Muscle of leg (tissue), 11 donors: Measurements from ENCODE around the gene TNRC18. TPM values are rescaled to one million over a fixed set of nuclear protein-coding genes. Genes with fewer than 3 reads are reported as not detected.
"Not testable (repeated sequence)": the region's sequence is repeated elsewhere in the genome, so short reads cannot be mapped to it uniquely, and the experiment has no call there.

ENCODE experiments used
- DNase-seq: peaks from one replicate; pipeline ENCODE4 v3.0.0; 2013
- H3K27ac ChIP-seq: one replicate; pipeline ENCODE4 v1.5.1; 2013; ENCODE audit warnings: mild to moderate bottlenecking, low read length, control low read depth
- H3K27me3 ChIP-seq: one replicate; pipeline ENCODE4 v1.6.1; 2013; ENCODE audit warnings: low read length; ENCODE audit not compliant: control insufficient read depth, insufficient read depth
- H3K36me3 ChIP-seq: one replicate; pipeline ENCODE4 v1.6.1; 2013; ENCODE audit warnings: low read length; ENCODE audit not compliant: control insufficient read depth, insufficient read depth
- H3K4me1 ChIP-seq: one replicate; pipeline ENCODE4 v1.6.1; 2013; ENCODE audit warnings: low read length; ENCODE audit not compliant: control insufficient read depth, insufficient read depth
- H3K4me3 ChIP-seq: one replicate; pipeline ENCODE4 v1.5.1; 2013; ENCODE audit warnings: low read length, control low read depth
- H3K9me3 ChIP-seq: replicated peaks from 2 replicates; pipeline ENCODE4 v1.6.1; 2013; ENCODE audit warnings: low read depth, low read length; ENCODE audit not compliant: control insufficient read depth
- WGBS: methylation state at CpG from one replicate; pipeline ENCODE4 v1.1.5; 2013; ENCODE audit warnings: missing lambda C conversion rate; ENCODE audit not compliant: insufficient coverage; 5-methylcytosine and 5-hydroxymethylcytosine counted together
- polyA plus RNA-seq, 8 donors: library from polyadenylated mRNA; unstranded; fragments of 120-200 nt; gene quantifications; one replicate each; pipeline versions ENCODE4 v1.2.1 to v1.2.3, GENCODE V29; 2013; ENCODE audit warnings: inconsistent platforms in 1 of 8, low replicate concordance in 1 of 8; ENCODE audit not compliant: insufficient read length in 8 of 8, insufficient read depth in 1 of 8
- total RNA-seq: library from RNA; stranded (reverse); fragments of 120-200 nt; gene quantifications from one replicate; pipeline ENCODE4 v1.2.4, GENCODE V29; 2013

TNRC18 gene
- total and polyA plus RNA-seq, 9 donors, result 18.3 to 81.3 (median 56.6) TPM

DNA sequence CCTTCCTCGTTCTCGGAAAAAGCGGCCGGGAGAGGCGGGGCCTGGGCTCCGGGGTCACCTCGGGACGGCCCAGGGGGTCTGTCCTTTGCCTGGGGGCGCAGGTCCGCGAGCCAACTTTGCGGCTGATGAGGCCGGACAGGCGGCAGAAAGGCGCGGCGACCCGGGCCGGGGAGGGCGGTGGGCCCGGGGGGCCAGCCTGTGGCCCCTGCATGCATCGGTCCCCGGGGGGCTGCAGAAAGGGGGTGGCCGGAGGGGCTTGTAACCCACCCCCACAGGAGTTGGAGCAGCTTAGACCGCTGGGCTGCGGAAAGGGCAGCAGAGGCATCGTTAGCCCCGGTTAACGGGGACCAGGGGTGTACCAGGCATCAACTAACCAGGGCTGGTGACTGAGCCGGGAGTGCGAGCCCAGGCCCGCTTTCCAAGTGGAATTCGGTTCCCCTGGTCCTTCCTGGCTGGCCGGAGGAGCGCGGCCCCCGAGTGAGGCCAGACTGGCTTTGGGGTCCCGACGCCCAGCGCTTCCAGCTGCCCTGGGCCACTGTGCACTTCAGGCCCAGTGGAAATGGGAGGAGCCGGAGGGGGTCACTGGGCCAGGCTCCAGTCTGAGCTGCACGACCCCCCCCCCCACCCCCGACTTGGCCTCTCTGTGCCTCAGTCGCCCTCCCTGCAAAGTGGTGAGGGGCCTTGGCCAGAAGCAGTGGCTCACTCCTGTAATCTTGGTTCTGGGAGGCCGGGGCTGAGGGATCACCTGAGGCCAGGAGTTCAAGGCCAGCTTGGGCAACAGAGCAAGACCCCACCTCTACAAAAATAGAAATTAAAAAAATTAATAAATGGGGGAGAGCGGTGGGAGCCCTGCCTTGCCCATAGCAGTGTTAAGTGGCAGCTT, 140.0 kb downstream of the TNRC18 start:
- 2% methylated on average over 31 of the region's 46 CpGs for WGBS
- Histone ChIP-seq H3K36me3 (no peaks in the 10 kb centered on the region), H3K27ac (peak overlapping the region; percentile 3), H3K4me1 (peaks cover 16% of the 10 kb centered on the region), H3K27me3 (peaks cover 2% of the 10 kb centered on the region), H3K4me3 (peak overlapping the region; percentile 41), H3K9me3 (no peaks in the 10 kb centered on the region)
- DNase-seq, result peak; percentile 31

DNA sequence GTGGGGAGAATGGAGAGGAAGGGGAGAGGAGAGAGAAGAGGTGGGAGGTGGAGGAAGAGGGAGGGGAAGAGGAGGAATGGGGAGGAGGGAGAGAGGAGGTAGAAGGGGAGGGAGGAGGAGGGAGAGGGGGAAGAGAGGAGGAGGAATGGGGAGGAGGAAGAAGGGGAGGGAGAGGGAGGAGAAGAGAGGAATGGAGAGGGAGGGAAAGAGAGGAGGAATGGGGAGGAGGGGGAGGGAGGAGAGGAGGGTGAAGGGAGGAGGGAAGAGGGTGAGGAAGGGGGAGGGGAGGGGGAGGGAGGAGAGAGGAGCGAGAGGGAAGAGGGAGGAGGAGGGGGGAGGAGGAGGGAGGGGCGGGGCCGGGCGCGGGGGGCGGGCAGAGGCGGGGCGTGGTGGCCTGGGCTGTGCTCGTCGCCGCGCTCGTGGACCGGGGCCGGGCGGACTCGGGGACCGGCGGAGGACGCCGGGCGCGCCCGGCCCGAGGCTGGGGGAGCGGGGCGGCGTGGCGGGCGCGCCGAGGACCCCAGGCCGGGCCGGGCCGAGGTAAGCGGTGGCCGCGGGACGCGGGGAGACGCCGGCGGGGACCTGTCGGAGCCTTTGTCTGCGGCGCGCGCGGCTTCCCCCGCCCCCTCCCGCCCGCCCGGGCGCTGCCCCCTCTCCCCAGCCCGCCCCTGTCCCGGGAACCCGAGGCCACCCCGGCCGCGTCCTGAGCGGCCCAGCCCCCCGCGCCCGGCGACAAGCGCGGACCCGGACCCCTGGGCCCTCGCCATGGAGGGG, 140.9 kb downstream of the TNRC18 start, which contains the start of gene SLC29A4:
Gene SLC29A4, plus strand, starts transcription at position 401 of the 774 bp plus-strand sequence. CDS start 4,874 bp downstream, outside the sequence.
- H3K27ac ChIP-seq, result peak within 1 kb of the TSS; percentile 3
- H3K36me3 ChIP-seq, result no peaks in the 10 kb centered on the region
- DNase-seq, result peak; percentile 68
- under 1% methylated on average over 32 of the region's 69 CpGs for WGBS
- no peaks in the 10 kb centered on the region for H3K9me3 ChIP-seq
- peak within 1 kb of the TSS; percentile 41 for H3K4me3 ChIP-seq
- peaks cover 2% of the 10 kb centered on the region for H3K27me3 ChIP-seq
- peaks cover 16% of the 10 kb centered on the region for H3K4me1 ChIP-seq

DNA sequence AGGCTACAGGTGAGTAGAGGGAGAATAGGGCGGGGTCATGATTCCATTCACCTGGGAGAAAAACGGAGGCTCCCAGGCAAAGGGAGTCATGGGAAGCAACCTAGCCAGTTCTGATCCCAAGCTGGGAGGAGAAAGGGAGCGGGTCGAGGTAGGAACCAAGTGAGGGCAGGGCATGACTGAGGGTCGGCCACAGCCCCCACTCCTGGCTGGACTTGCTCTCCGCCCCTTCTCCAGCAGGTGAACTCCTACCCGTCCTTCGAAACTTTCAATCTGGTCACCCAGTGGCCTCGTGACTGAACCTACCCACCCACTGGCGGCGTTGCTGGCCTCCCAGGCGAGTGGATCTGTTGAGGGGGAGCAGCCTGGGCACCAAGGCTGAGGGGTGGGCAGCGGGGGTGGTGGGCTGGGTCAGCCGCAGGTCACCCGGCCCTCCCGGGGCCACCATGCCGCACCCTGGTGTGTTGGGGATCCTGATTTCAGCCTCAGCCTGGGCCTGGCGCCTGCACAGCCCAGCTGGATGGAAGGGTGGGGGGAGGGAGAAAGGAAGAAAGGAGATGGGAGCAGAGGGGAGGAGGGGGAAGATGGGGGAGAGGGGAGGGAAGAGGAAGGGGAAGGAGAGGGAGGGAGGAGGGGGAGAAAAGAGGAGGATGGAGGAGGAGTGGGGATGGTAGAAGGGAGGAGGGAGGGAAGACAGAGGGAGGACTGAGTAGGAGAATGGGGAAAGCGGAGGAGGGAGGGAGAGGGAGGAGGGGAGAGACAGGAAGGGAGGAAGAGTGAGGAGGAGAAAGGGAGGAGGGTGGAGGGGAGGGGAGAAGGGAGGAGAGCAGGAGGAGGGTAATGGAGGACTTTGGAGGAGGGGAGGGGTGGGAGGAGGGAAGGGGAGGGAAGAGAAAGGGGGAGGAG, 141.8 kb downstream of the TNRC18 start:
- not testable (repeated sequence) for H3K9me3 ChIP-seq, H3K27me3 ChIP-seq, H3K36me3 ChIP-seq, H3K27ac ChIP-seq, H3K4me3 ChIP-seq
- 20% methylated on average over 9 of the region's 19 CpGs for WGBS
- peak; percentile 71 for DNase-seq
- peaks cover 16% of the 10 kb centered on the region for H3K4me1 ChIP-seq

DNA sequence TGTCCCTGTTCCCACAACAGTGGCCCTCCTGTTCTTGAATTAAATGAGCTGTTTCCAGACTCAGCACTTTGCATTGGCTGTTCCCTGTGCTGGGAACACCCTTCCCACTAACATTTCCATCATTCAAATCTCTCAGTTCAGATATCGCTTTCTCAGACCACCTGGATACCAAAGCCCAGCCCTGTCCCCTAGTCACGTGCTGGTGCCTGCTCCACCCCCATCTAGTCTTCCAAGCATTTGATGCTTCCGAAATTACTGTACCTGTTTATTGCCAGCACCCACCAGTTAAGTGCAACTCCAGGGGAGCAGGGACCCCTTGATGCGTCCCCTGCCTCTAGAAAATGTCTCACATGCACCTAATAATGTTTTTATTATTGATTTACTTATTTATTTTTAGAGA, 143.9 kb downstream of the TNRC18 start:
- H3K27ac ChIP-seq, result no peak overlapping the region
- no peaks in the 10 kb centered on the region for H3K9me3 ChIP-seq
- peaks cover 33% of the 10 kb centered on the region for H3K4me1 ChIP-seq
- H3K4me3 ChIP-seq, result no peak overlapping the region
- H3K36me3 ChIP-seq, result no peaks in the 10 kb centered on the region
- no peak for DNase-seq
- WGBS, result 73% methylated on average over 2 of the region's 4 CpGs
- peaks cover 2% of the 10 kb centered on the region for H3K27me3 ChIP-seq

DNA sequence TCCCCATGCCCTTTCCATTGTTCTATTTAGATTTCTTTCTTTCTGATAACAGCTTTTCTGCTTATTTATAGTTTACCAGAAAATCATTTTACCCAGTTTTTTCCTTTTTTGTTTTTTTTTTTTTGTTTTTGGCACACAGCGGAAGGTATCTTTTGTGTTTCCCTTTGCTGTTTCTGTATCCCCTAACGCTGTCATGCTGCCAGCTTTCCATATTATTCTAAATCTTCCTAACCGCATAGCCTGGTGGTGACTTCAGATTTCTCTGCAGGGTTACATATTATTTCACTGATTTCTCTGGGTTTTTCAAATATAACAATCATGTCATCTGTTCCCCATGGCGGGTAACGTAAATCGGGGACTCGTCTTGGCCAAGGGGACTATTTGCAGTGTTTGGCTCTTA, 144.9 kb downstream of the TNRC18 start:
- Histone ChIP-seq H3K9me3 (no peaks in the 10 kb centered on the region), H3K4me1 (peaks cover 33% of the 10 kb centered on the region), H3K27me3 (peaks cover 2% of the 10 kb centered on the region), H3K4me3 (no peak overlapping the region), H3K36me3 (no peaks in the 10 kb centered on the region), H3K27ac (no peak overlapping the region)
- 25% methylated on average over 2 of the region's 7 CpGs for WGBS
- DNase-seq, result peak; percentile 79

DNA sequence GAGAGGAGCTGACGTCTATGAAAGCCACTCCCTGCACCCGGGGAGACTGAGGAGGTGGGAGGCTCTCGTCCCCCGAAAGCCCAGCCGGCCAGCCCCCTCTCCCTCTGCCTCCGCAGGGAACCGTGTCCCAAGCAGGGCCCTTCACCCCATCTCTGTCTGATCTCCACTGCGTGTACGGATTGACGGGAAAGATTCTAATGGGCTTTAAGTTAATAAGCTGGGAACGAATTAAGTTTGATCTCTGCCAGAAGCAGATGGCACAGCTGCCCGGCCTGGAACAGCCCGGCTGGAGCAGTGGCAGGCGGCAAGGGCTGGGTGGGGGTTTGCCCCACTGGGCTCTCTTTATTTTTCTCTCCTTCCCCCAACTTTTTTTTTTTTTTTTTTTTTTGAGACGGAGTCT, 147.0 kb downstream of the TNRC18 start:
- no peak overlapping the region for H3K27ac ChIP-seq
- DNase-seq, result peak; percentile 34
- no peaks in the 10 kb centered on the region for H3K9me3 ChIP-seq
- no peaks in the 10 kb centered on the region for H3K36me3 ChIP-seq
- no peak overlapping the region for H3K4me3 ChIP-seq
- no CpG with 5 or more reads among the region's 15 CpGs for WGBS
- H3K27me3 ChIP-seq, result no peaks in the 10 kb centered on the region
- peaks cover 30% of the 10 kb centered on the region for H3K4me1 ChIP-seq

DNA sequence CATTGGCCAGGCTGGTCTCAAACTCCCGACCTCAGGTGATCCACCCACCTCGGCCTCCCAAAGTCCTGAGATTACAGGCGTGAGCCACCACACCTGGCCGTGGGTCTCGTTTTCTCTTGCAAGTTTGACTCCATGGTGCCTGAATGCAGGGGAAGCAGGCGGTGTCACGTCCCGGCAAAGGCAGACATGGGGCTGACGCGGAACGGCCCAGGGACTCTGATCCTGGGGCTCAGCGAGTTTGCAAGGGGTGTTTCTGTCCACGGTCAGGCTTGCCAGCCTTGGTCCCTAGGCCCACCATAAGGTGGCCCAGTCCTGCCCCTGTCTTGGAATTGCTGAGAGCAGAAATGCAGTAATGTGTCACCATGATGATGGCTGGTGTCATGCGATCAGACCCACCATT, 147.5 kb downstream of the TNRC18 start:
- 90% methylated on average over 14 of the region's 14 CpGs for WGBS
- H3K4me1 ChIP-seq, result peaks cover 30% of the 10 kb centered on the region
- not testable (repeated sequence) for H3K9me3 ChIP-seq, H3K36me3 ChIP-seq, DNase-seq, H3K4me3 ChIP-seq, H3K27me3 ChIP-seq, H3K27ac ChIP-seq

DNA sequence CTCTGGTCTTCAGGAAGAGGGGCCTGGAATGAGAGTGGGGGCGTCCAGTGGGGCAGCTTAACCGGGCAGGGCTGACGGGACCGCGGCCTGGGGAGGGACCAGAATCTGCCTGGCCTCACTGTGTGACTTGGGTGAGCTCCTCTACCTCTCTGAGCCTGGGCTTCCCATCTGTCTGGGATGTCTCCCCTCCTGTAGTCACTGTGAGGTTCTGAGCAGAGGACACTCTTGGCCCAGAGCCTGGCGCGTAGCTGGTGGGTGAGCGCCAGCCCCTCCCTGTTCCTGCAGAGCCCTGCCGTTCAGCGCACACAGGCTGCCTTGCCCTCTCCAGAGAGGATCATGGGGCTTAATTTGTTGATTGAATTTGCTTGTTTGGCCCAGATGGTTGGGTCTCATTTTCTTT, 148.1 kb downstream of the TNRC18 start:
- peaks cover 30% of the 10 kb centered on the region for H3K4me1 ChIP-seq
- not testable (repeated sequence) for H3K9me3 ChIP-seq, H3K36me3 ChIP-seq, H3K4me3 ChIP-seq, H3K27me3 ChIP-seq, H3K27ac ChIP-seq
- peak; percentile 73 for DNase-seq
- WGBS, result no CpG with 5 or more reads among the region's 10 CpGs

DNA sequence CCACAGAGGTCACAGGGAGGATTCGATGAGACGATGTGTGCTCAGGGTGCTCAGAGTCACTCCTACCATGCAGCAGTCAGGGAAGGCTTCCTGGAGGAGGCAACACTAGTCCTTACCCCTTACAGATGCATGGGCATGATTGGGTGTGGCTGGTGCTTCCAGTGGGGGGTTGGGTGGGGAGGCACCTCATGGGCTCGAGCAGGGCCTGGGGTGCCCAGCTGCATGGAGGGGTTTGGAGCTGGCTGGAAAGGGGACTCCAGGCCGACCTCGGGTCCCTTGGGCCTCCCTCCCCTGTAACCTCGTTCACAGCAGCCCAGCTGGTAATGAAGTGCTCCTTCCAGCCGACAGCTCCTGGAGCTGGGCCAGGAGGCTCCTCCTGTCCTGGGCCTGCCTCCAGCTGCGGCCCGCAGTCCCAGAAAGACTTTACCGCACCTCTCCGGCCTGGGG, 148.6 kb downstream of the TNRC18 start:
- not testable (repeated sequence) for H3K4me3 ChIP-seq, H3K9me3 ChIP-seq, H3K36me3 ChIP-seq, H3K27ac ChIP-seq, H3K27me3 ChIP-seq
- DNase-seq, result peak; percentile 51
- no CpG with 5 or more reads among the region's 11 CpGs for WGBS
- peaks cover 30% of the 10 kb centered on the region for H3K4me1 ChIP-seq
